ENCODE data around the gene SYP. TPM values are rescaled to one million over a fixed set of nuclear protein-coding genes. Genes with fewer than 3 reads are reported as not detected.

The SYP gene
- 0.79 and 2.3 TPM in 2 replicates for total RNA-seq (2014; rRNA removed; shearing (Covaris generic))
- total RNA-seq (2022), result 2.3 and 2.9 TPM in 2 replicates
- Bru-seq, nascent RNA, result percentile 40 among the genes with signal in this experiment
- BruChase-seq, experiment 1, labeled RNA remaining after a 6-hour chase, result percentile 39 among the genes with signal in this experiment
- BruChase-seq, experiment 2, labeled RNA remaining after a 2-hour chase, result percentile 43 among the genes with signal in this experiment
- long read RNA-seq, partial matches to known transcripts, result 2 of 5 reads
- long read RNA-seq, other reads (novel, unspliced or antisense), result 3 of 5 reads

DNA sequence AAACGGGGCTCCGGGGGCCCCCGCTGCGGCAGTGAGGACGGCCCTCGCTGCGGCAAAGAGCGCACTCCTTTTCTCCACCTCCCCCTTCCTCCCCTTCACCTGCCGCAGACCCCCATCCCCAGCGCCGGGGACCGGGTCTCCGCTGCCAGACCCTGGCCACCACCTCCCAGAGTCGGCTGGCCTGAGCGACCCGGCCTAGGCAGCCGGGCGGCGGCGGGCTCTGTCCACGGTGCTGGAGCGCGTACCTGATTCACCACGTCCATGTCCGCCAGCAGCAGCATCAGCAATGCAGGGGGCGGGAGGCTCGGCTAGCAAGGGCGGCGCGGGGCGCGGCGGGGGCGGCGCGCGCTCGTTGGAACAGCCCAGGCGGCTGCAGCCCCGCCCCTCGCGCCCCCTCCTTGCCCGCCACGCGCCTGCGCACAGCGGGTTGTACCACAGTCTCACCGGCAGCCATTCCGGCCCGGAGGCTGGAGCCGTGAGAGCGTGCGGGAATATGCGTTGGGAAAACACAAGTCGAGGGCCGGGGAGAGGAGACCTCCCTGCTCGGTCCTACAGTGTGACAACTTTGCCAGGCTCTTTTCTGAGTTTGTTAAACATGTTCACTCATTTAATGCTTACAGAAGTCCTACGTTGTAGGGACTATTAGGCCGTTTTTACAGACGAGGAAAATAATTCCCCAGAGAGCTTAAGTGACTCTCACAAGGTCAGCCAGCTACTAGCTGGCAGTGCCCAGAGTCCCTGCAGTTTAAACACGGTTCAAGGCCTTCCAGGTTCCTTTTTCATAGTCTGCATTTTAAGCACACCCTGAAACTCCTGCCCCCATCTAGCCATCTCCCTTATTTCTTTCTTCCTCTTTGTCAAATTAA lies at the start of gene SYP:
Gene SYP (minus strand): TSS at position 288 of the 866 bp plus-strand sequence. CDS start 7 bp downstream, at position 281.
- Histone ChIP-seq H3K4me3 (ENCODE audit: low read depth, low read length, poor library complexity, severe bottlenecking) (peak within 1 kb of the TSS; percentile 74), H3K36me3 (ENCODE audit: insufficient read depth, low read length) (no peaks in the 10 kb centered on the region), H3K27ac (ENCODE audit: low read depth, low read length, poor library complexity, severe bottlenecking) (no peak within 1 kb of the TSS), H3K9me3 (ENCODE audit: low read length) (no peaks in the 10 kb centered on the region), H3K79me2 (ENCODE audit: insufficient read depth, low read depth, low read length) (no peaks in the 10 kb centered on the region), H4K20me1 (ENCODE audit: insufficient read depth, low read length) (no peaks in the 10 kb centered on the region), H2AFZ (ENCODE audit: low read length) (peak within 1 kb of the TSS; percentile 73; the same call in 1 of the 2 replicates), H3K4me2 (ENCODE audit: low read length) (peak within 1 kb of the TSS; percentile 61), H3K9me2 (ENCODE audit: insufficient read depth, low read length) (no peaks in the 10 kb centered on the region), H3K4me1 (ENCODE audit: insufficient read depth, low read length, poor library complexity, severe bottlenecking) (peaks cover 10% of the 10 kb centered on the region)
- ChIA-PET CTCF (ENCODE audit: unreplicated experiment) (no interaction called here), POLR2A (interaction anchor here (1.0 kb wide), 1 partner anchor 9 kb away, joined by 3 read pairs; no protein-coding TSS in a partner anchor)
- TF ChIP-seq EZH2phosphoT487 (IDR thresholded peaks at IDR 0.05; ENCODE audit: borderline replicate concordance, low read depth, low read length), result no peak
- no peak for TF ChIP-seq CTCF (conservative IDR thresholded peaks at IDR 0.05; ENCODE audit: low read length)
- DNase-seq (ENCODE audit: low spot score), result peak; percentile 87
- intact Hi-C loops (cut with micrococcal nuclease; ENCODE audit: unreplicated experiment), result no loop called here
- BruUV-seq (replicated peaks), result no TSS peak

- H3K4me1 ChIP-seq (ENCODE audit: insufficient read depth, low read length, poor library complexity, severe bottlenecking), result no peaks in the 10 kb centered on the region
- ChIA-PET POLR2A (no interaction called here), CTCF (ENCODE audit: unreplicated experiment) (no interaction called here)
- no TSS peak for BruUV-seq (replicated peaks)
- H3K4me2 ChIP-seq (ENCODE audit: low read length), result no peak overlapping the region
- no peak for DNase-seq (ENCODE audit: low spot score)
- H3K79me2 ChIP-seq (ENCODE audit: insufficient read depth, low read depth, low read length), result no peaks in the 10 kb centered on the region
- no peaks in the 10 kb centered on the region for H4K20me1 ChIP-seq (ENCODE audit: insufficient read depth, low read length)
- TF ChIP-seq EZH2phosphoT487 (IDR thresholded peaks at IDR 0.05; ENCODE audit: borderline replicate concordance, low read depth, low read length), result no peak
- no peak for TF ChIP-seq CTCF (conservative IDR thresholded peaks at IDR 0.05; ENCODE audit: low read length)
- no peaks in the 10 kb centered on the region for H3K36me3 ChIP-seq (ENCODE audit: insufficient read depth, low read length)
- H3K4me3 ChIP-seq (ENCODE audit: low read depth, low read length, poor library complexity, severe bottlenecking), result no peak overlapping the region
- H2AFZ ChIP-seq (ENCODE audit: low read length), result no peak overlapping the region
- intact Hi-C loops (cut with micrococcal nuclease; ENCODE audit: unreplicated experiment), result no loop called here
- no peaks in the 10 kb centered on the region for H3K9me2 ChIP-seq (ENCODE audit: insufficient read depth, low read length)
- H3K9me3 ChIP-seq (ENCODE audit: low read length), result no peaks in the 10 kb centered on the region
- no peak overlapping the region for H3K27ac ChIP-seq (ENCODE audit: low read depth, low read length, poor library complexity, severe bottlenecking)
Measured at GRCh38 chrX:49249616-49250015, 49.6 kb upstream of the SYP start.

Data from OCI-LY7 (cell line).